ENCODE results near the gene OSBPL9. TPM values are rescaled to one million over a fixed set of nuclear protein-coding genes. Genes with fewer than 3 reads are reported as not detected.
"Not testable (repeated sequence)": the region's sequence is repeated elsewhere in the genome, so short reads cannot be mapped to it uniquely, and the experiment has no call there.

Gene OSBPL9
- polyA plus RNA-seq, 12 donors, result 37.7 to 88.9 (median 63.5) TPM; not detected in 1

DNA sequence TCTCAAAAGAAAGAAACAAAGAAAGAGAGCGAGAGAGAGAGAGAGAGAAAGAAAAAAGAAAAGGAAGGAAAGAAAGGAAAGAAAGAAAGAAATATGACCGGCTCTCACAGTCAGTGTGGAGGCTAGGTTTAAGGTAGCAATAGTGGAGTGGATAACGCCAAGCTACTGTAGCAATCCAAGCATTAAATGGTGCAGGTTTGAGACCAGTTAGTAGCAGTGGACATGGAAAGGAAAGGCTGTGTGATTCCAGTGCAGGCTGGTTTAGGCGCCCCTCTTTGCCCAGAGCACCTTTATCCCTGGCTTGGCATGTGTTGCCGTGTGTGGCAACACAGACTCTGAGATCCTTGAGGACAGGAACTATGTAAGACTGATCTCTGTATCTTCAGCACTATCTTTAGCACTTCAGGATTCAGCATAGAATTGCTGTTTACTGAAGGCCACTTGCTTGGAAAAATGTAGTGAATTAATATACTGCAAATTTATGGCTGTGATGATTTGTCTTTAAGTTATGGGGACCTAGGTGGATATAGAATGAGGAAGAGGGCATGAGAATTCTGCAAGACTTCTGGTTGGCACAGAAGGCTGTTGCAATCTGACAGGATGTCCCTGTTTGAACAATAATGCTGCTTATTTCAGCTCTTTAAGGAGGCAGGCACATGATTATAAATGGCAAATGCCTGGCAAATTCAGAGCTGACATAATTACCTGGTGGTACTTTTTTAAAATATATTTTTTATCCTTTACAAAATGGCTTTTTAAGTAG is 10.8 kb upstream of the OSBPL9 start:
- no peak for DNase-seq

DNA sequence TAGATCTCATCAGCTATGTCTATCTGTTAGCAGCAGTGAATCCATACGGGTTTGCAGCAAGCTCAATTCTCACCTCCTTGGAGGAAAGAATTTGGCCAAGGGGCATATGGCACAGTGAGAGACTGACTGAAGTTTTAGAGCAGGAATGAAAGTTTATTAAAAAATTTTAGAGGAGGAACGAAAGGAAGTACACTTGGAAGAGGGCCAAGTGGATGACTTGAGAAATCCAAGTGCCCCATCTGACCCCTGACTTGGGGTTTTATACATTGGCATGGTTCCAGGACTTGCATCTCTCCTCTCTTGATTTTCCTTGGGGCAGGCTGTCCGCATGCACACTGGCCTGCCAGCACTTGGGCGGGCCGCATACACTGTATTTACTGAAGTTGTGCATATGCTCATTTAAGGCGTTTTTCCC is 9.2 kb upstream of the OSBPL9 start:
- no peak for DNase-seq

DNA sequence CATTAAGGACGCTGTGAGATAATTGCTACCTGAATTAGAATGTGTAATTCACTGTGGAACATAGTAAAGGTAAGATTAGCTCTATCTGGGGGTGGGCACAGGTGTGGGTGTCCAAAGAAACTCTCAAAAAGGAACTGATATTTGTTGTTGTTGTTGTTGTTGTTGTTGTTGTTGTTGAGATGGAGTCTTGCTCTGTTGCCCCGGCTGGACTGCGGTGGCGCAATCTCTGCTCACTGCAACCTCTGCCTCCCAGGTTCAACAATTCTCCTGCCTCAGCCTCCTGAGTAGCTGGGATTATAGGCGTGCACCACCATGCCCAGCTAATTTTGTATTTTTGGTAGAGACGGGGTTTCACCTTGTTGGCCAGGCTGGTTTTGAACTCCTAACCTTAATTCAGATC is 6.8 kb upstream of the OSBPL9 start:
- DNase-seq, result not testable (repeated sequence)

DNA sequence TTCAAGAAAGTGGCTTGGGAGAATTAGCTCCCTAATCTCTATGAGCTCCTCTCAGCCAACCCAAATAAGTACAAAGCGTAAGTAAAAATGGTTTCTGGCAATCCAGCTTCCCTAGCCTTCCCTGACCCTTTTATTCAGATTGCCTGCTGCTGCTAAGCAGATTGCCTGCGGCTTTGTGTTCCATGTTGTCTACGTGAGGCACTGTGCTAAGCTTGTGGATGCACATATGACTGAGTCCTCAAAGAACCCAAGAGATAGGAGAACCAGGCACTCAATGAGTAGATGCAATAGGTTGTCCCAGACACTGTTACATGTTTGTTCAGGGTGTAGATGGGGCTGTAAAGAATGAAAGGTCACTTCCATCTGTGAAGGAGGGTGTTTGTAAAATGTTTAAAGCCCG is 6.3 kb upstream of the OSBPL9 start:
- no peak for DNase-seq

DNA sequence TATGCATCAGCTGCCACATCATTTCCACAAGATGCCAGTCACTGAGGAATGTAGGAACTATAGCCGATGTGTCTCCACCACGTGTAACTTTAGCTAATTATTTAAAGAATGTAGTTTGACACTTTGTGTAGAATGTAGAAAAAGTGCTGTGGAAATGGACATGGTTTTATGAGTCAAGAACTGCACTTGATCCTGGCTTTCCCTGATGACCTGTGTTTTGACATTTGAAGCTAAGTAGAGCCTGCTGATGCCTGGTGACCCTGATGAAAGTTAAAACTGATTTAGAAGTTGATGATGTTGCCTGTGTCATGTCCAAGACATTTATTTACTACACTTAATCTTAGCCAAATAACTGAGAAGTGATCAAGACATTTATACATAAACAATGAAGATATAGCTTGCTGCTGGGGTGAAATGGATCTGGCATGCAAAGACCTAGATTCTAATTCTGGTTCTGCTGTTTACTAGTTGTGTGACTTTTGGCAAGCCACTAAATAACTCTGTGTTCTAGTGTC is 4.4 kb upstream of the OSBPL9 start:
- no peak for DNase-seq

DNA sequence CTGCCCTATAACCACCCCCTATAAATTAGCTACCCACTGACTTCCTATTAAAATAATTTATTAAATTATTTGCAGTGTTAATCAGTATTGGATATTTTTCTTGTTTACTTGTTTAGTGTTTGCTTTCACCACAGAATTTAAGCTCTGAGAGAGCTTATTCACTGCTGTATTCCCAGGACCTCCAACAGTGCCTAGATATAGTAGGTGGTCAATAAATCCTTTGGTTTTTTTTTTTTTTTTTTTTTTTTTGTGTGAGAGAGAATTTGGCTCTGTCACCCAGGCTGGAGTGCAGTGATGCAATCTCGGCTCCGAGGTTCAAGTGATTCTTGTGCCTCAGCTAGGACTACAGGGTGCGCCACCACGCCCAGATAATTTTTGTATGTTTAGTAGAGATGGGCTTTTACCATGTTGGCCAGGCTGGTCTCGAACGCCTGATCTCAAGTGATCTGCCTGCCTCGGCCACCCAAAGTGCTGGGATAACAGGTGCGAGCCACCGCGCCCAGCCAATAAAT is 1.1 kb upstream of the OSBPL9 start:
- no peak for DNase-seq

DNA sequence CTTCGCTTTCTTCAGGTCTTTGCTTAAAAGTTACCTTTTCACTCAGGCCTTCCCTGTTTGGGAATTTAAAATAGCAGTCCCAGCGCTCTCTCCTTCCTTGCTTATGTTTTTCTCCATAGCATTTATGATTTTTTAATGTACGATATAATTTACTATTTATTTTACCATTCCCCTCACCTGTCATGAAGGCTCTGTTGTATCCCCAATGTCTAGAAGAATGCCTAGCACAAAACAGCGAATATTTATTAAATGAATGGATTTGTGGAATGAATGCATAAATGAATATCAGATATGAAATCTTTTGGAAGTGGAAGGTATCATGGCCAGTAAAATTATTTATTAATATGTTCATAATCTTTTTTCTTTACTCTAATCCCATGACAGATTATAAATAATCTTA is 402 bp upstream of the OSBPL9 start:
- no peak for DNase-seq

DNA sequence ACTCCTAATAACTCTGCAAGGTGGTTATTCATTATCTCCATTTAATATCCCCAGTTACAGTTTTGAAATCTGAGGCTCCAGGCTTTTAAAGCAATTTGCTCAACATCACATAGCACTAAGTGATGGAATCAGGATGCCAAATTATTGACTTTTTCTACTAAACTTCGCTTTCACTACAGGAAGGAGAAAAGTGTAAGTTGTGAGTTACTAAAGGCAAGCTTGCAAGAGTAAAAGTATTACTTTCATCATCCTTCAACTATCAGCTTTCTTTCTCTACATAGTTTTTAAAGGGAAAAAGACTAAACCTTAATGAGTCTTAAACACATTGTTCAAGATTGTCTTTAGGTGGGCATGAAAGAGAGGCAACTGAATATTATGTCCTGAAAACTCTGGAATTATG is 1.8 kb downstream of the OSBPL9 start:
- no peak for DNase-seq

DNA sequence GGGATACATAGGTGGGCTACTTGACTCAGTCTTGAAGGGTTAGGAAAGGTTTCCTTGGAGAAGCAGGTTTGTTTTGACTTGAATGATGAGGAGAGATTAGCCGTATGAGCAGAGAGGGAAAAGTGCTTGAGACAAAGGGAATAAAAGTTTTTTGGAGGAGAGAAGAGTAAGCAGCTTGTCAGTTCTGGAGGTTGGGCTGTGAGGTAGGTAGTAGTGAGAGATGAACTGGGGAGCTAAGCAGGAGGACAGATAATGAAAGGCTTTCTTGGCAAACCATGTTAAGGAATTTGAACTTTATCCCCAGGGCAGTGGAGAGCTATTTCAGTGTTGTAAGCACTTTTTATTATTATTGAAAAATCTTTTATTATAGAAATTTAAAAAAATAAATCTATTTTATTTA is 3.6 kb downstream of the OSBPL9 start:
- no peak for DNase-seq

DNA sequence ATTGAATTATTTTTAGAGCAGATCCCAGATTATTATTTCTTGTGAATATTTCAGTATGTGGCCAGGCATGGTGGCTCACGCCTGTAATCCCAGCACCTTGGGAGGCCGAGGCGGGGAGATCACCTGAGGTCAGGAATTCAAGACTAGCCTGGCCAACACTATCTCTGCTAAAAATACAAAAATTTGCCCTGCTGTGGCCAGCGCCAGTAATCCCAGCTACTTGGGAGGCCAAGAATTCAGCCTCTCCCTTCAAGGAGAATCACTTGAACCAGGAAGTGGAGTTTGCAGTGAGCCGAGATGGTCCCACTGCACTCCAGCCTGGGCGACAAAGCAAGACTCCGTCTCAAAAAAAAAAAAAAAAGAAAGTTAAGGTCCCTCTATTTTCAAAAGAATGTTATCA is 4.3 kb downstream of the OSBPL9 start:
- DNase-seq, result no peak

DNA sequence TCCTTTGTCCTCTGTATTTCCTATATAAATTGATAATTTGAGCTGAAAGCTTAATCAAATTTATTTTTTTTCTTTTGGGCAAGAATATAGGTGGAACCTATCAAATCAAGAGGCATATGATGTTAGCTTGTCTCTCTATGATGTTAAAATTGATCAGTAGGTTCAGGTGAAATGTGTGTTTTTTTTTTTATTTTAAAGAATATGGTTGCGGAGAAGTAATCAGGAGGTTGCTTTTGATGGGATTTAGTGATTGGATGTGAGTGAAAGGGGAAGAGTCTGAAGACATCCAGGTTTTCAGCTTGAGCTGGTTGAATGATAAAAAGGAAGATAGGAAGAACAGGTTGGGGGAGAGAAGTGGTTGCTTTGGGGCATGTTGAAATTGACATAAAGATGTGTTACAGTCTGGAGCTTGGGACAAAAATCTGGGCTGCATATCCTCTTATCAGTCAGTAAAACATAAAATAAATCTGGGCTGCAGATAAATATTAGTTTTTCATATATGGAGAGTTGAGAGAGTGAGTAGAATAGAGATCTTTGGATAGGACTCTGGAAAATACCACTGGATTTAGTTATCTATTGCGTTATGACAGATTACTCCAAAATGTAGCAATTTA is 5.1 kb downstream of the OSBPL9 start:
- no peak for DNase-seq

DNA sequence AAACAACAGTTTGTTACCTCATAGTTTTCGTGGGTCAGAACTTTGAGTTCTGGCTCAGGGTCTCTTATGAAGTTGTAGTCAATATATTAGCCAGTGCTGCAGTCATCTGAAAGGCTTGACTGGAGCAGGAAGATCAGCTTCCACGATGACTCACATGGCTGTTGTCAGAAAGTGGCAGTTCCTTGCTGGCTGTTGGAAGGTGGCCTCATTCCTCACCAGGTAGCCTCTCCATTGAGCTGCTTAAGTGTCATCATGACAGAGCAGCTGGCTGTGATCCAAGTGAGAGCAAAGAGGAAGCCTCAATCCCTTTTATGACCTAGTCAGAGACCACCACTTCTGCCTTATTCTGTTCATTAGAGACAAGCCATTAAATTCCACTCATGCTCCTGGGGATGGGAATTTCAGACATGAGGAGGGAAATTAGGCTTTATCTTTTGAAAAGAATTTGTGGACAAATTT is 5.6 kb downstream of the OSBPL9 start:
- no peak for DNase-seq

DNA sequence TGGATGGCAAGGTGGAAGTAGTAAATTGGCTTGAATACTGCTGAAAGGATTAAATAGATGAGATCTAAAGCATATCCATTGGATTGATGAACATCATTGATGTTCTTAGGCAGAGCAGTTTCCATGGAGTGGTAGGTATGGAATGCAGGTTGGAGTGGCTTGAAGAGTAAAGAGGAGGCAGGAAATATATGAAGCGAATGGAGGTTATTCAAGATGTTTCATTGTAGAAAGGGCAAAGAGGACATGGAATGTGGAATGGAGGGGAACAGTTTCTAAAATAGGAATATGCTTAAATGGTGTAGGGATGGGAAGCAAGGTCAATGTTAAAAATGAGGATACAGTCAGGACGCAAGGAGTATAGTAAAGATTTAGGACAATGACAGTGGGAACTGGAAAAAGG is 6.1 kb downstream of the OSBPL9 start:
- DNase-seq, result no peak

DNA sequence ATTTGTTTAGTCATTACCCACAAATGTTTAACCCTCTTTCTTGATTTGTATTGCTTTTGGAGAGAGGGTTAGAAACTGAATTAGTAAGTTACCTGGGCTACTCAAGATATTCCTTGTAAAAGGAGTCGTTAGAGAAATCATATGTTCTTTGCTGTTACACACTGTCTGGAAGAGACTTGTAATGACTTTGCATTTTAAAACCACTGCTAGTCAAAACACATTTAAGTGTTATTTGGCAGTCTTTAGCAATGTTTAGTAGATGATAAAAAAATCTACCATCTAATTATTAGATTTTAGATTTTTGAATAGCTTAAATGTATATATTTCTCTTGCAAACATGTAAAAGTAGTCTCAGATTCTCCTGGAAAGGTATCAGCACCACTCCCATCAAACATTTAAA is 6.6 kb downstream of the OSBPL9 start:
- DNase-seq, result no peak

DNA sequence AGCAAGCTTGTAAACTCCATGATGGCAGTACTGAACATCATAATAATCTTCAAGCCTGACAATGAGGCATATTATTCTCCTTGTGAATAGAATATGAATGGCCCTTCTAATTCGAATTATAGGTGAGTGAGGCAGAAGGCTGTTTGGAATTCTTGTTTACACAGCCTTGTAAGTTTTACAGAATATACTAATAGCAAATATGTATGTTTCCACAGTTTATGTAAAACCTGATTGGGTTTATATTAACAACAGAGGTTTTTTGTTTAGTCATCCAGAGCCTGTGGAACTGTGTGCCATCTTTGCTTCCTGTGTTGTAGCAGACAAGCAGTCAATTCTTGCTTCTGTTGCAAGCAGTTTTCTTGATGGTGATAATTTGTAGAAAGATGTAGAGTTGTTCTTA is 8.0 kb downstream of the OSBPL9 start:
- no peak for DNase-seq

DNA sequence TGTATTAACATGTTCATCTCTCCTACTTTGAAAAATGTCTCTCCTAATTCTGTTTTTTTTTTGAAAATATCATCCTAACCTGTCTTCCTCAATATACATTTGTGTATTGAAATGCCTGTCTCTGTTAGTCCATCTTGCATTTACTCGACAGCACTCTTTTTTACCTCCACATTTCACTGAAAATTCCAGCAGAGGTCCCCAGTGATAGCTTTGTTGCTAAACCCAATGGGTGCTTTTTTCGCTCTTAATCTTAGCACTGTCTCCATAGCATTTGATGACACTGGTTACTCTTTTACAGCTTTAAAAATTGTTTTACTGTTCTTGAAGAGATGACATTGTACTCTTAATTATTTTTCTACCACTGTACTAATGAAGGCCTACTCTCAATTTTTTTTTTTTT is 10.8 kb downstream of the OSBPL9 start:
- no peak for DNase-seq

DNA sequence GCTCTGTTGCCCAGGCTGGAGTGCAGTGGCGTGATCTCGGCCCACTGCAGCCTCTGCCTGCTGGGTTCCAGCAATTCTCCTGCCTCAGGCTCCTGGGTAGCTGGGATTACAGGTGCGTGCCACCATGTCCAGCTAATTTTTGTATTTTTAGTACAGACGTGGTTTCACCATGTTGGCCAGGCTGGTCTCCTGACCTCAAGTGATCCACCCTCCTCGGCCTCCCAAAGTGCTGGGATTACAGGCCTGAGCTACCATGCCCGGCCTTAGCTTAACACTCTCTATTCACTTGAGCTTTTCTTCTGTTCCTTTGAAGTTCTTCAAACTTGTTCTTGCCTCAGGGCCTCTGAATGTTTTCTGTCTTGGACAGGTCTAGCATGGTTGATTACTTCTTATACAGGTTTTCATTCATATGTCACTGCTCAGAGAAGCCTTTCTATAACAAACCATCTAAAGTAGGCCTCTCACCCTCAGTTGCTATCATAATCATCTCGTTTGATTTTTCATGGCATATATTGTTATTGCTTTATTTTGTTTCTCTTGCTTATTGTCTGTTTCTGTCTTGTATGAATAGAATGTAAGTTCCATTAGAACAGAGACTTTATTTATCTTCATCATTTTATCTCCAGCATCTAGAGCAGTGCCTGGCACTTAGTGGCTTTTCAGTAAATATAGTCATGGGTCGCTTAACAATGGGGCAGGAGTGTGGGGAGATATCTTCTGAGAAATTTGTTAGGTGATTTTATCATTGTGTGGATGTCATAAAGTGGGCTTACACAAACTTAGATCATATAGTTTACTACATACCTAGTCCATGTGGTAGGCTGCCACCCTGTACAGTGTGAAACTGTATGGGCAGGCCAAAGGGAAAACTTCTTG is 12.1 kb downstream of the OSBPL9 start:
- no peak for DNase-seq

DNA sequence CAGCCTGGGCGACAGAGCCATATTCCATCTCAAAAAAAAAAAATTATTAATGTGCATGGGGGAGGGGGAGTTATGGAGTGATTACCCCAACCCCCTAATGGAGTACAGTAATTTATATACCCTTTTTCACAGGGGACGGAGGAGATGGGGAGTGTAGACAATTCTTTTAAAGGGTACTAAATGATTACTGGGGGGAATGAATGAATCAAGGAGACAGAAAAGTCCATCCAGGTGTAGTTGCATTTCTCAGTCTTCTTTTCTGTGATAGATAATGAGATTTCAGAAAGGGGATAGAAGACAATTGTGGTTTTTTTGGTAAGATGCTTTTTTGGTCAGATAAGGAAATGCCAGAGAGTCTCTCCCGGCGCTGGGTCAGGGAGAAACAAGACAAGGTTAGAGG is 13.0 kb downstream of the OSBPL9 start:
- DNase-seq, result no peak

DNA sequence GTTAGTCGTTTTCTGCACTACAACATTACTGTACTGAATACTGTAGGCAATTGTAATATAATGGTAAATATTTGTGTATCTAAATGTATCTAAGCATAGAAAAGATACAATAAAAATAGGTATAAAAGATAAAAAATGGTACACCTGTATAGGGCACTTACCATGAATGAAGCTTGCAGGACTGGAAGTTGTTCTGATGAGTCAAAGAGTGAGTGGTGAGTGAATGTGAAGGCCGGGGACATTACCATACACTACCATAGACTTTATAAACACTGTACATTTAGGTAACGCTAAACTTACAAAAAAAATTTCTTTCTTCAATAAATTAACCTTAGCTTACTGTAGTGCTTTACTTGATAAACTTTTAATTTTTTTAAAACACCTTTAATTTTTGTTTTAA is 13.5 kb downstream of the OSBPL9 start:
- DNase-seq, result no peak

DNA sequence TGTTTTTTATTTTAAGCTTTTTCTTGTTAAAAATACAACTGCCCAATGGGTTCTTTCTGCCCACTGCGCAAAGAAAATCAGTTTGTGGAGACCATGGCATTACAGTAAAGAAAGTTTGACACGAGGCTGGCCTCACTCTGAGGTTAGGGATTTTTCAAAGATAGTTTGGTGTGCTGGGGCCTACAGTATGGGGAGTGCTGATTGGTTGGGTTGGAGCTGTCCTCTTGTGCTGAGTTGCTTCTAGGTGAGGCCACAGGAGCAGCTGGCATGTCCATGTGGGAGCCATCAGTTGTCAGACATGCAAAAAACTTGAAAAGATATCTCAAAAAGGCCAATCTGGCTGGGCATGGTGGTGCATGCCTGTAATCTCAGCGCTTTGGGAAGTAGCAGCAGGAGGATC is 14.0 kb downstream of the OSBPL9 start:
- no peak for DNase-seq

DNA sequence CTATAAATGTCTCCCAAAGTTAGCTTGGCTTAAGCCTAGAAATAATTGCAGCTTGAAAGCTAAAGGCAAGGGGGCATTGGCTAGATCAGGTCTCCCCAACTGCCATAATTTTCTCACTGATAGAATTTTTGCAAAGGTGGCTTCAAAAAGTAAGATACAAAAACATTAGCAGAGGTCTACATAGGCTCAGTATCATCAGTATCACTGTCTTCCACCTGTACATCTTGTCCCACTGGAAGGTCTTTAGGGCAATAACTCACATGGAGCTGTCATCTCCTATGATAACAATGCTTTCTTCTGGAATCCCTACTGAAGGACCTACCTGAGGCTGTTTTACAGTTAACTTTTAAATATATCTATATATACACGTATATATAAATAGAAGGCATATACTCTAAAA is 14.9 kb downstream of the OSBPL9 start:
- no peak for DNase-seq

DNA sequence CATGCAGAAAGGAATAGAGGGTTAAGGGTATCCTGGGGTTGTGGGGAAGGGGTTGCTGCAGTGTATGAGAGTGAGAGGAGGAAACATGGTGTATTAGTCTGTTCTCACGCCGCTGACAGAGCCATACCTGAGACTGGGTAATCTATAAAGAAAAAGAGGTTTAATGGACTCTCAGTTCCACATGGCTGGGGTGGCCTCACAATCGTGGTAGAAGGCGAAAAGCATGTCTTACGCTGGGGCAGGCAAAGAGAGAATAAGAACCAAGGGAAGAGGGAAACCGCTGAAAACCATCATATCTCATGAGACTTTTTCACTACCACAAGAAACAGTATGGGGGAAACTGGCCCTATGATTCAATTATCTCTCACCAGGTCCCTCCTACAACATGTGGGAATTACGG is 17.7 kb downstream of the OSBPL9 start:
- no peak for DNase-seq
